ENCODE data around the gene OR6S1.
"Not testable (repeated sequence)": the region's sequence is repeated elsewhere in the genome, so short reads cannot be mapped to it uniquely, and the experiment has no call there.

Gene OR6S1

GRCh38 chr14:20680363-20680762 is 38.9 kb upstream of the OR6S1 start:
- no peak for TF ChIP-seq CTCF (IDR thresholded peaks at IDR 0.05; ENCODE audit: low read depth, low read length)
- no peak for DNase-seq (ENCODE audit: extremely low read depth, low read depth)

GRCh38 chr14:20679907-20680306 is 38.4 kb upstream of the OR6S1 start:
- no peak for TF ChIP-seq CTCF (IDR thresholded peaks at IDR 0.05; ENCODE audit: low read depth, low read length)
- no peak for DNase-seq (ENCODE audit: extremely low read depth, low read depth)

- TF ChIP-seq CTCF (IDR thresholded peaks at IDR 0.05; ENCODE audit: low read depth, low read length): no peak
- DNase-seq (ENCODE audit: extremely low read depth, low read depth): no peak
These were observed 34.6 kb upstream of the OR6S1 start for GRCh38 chr14:20676072-20676471.

- no peak for DNase-seq (ENCODE audit: extremely low read depth, low read depth)
These were observed 34.2 kb upstream of the OR6S1 start for GRCh38 chr14:20675669-20676068.

GRCh38 chr14:20671597-20672283 is 30.2 kb upstream of the OR6S1 start:
- DNase-seq (ENCODE audit: extremely low read depth, low read depth): no peak
- no peak for TF ChIP-seq CTCF (IDR thresholded peaks at IDR 0.05; ENCODE audit: low read depth, low read length)

More at GRCh38 chr14:20675669-20676068, 34.2 kb upstream of the OR6S1 start:
- TF ChIP-seq CTCF (IDR thresholded peaks at IDR 0.05; ENCODE audit: low read depth, low read length): no peak

- no peak for TF ChIP-seq CTCF (IDR thresholded peaks at IDR 0.05; ENCODE audit: low read depth, low read length)
- DNase-seq (ENCODE audit: extremely low read depth, low read depth): no peak
These were observed 27.5 kb upstream of the OR6S1 start for GRCh38 chr14:20668969-20669368.

GRCh38 chr14:20667957-20668356 is 26.5 kb upstream of the OR6S1 start:
- DNase-seq (ENCODE audit: extremely low read depth, low read depth): no peak
- TF ChIP-seq CTCF (IDR thresholded peaks at IDR 0.05; ENCODE audit: low read depth, low read length): no peak

- not testable (repeated sequence) for DNase-seq (ENCODE audit: extremely low read depth, low read depth)
These were observed 25.0 kb upstream of the OR6S1 start for GRCh38 chr14:20666400-20666961.

Measured in AG09319 (cell line).